Measurements from ENCODE around the gene BIRC5.

Gene BIRC5

DNA sequence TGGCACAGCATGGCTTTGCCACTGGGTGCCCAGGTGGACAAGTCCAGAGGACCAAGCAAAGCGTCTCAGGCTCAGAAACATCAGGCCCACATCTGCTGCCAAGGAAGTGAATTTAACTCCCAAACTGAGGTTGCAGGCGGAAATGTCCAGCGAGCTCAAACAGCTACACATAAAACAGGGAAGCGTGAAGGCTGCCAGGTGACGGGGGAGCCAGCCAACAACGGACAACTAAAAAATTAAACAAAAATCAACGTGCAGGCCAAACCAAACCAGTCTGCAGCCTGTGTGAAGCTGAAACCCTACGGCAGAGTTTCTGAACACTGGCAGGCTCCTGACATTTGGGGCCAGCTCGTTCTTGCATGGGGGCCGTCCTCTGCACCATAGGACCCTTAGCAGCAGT lies 29.7 kb upstream of the BIRC5 start:
- DNase-seq: no peak

DNA sequence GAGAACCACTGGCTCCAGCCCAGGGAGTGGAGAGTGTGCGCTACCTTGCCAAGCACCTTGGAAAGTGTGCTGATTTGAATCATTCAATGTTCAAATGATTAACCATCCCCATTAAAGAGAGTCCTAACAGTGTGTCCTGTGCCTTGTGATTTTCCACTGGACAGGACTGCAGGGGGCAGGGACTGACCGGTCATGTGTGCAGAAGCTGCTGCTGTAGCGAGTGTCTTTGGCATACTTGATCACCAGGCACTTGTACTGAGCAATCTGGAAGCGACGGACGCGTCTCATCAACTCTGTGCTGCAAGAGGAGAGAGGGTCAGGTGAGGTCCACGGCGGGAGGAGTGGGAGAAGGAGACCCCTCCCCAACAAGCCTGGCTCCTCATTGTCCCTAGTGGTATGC lies 29.2 kb upstream of the BIRC5 start:
- no peak for DNase-seq

DNA sequence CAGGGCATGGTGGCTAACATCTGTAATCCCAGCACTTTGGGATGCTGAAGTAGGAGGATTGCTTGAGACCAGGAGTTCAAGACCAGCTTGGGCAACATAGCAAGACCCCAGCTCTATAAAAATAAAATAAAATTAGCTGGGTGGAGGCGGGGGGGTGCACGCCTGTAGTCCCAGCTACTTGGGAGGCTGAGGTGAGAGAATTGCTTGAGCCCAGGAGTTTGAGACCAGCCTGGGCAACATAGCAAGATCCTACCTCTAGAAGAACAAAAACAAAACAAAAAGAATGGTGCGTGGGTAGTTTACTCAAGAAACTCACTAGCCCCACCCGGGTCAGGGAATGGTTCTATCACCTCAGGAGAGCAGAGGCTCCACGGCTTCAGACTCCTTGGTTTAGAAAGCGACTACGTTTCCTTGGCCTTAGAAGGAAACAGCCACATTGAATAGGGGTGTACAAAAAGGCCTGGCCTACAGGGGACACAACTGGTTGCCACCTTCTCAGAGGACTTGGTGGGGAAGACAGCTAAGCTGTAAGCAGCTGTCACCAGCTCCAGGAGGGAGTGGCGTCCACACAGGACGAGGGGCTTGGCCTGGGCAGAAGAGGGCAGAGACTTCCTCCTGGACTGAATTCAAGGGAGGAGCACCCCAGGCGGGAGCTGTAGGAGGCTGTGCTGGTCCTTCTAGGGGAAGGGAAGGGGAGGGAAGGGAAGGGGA lies 27.9 kb upstream of the BIRC5 start:
- DNase-seq: peak; percentile 67

DNA sequence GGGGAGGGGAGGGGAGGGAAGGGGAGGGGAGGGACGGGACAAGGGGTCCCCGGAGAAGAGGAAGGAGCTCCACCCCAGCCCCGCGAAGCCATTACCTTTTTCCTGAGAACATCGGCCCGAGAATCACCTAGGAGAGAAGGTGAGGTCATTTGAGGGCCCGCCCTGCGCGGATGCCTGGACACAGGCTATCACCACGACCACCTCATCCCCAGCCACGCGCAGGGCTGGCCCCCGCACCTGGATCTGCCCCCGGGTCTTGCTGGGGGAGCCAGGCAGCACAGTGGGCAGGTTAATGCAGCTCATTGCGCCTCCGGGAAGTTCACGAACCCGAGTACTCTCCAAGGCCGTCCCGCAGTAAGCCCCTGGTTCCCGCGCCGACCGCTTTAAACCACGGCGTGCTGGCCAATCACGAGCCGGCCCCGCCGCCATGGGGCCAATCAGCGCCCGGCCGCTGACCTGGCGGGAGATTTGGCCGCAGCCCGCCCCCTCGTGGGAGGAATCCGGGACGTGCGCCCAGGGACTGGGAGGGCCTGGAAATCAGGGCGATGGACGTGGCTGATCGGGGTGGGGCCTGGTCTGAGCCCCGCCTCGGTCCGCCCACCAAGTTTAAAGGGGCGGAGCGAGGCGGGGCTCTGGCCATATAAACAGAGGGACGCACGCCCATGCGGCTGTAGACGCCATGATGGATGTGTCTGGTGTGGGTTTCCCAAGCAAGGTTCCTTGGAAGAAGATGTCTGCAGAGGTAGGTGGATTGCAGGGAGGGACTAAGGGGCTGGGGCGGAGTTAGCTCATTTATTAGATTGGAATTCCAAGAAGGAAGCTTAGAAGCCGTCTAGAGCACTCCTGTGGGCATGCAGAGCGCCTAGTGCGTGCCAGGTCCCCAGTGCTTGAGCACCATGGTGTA lies 27.1 kb upstream of the BIRC5 start, which contains the start of the genes AFMID and TK1:
AFMID (plus strand) TSS at position 671 of the 904 bp plus-strand sequence; CDS start at position 680, 9 bp downstream.
TK1 (minus strand) TSS at position 361 of the 904 bp plus-strand sequence; CDS start at position 303, 58 bp downstream.
- DNase-seq: peak; percentile 95

DNA sequence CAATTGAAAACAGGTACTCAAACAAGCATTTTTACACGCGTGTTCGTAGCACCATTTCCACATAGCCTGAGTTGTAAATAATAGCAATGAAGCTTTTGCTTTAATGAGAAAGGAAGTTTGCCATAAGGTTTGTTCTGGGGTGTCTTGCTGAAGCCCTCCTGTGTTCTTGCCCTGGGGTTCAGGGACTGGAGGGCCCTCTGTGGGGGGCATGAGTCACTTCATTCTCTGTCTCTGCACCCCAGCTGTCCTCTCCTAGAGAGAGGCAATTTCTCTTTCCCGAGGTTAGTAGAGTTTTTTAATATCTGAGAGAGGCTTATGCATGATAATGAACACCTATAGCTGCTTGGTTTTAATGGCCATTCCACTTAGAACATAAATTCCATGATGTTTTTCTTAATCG lies 17.3 kb upstream of the BIRC5 start:
- no peak for DNase-seq

DNA sequence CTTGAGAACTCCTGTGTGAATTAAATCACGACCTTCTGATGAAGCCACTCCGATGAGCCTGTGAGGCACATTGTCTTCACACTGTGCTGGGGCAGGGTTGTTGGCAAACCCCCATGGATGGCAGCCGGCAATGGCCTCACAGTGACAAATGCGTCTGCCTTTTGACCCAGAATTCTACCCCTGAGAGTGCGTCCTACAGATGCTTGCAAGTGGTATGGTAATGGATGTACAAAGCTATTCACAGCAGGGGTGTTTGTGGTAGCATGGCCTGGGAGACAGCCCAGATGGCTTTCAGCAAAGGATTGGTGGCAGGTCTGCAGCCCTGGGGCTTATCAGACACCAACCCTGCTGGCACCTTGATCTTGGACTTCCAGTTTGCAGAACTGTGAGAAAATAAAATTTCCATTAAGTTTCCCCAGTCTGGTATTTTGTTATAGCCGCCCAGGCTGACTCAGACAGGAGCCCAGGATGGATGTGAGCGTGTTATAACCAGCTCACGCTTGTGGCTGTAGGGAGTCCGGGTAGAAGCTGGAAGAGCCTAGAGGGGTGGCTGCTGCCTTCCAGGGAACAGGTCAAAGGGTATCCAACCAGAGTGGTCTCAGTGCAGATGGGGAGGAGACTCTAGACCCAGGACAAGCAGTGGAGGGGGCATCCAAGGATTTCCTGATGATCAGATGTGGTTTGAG lies 16.8 kb upstream of the BIRC5 start:
- DNase-seq: peak; percentile 47

DNA sequence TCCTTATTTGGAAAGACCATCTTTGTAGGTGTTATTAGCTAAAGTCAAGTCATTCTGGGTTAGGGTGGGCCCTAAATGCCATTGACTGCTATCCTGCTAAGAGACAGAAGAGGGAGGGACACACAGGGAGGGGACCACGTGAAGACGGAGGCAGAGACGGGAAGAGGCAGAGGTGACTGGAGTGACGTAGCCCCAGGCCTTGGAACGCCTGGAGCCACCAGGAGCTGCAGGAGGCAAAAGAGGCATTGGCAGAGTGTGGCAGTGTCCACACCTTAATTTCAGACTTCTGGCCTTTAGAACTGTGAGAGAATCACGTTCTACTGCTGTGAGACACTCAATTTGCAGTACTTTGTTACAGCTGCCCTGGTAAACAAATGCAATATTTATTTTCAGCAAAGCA lies 13.6 kb upstream of the BIRC5 start:
- DNase-seq: no peak

DNA sequence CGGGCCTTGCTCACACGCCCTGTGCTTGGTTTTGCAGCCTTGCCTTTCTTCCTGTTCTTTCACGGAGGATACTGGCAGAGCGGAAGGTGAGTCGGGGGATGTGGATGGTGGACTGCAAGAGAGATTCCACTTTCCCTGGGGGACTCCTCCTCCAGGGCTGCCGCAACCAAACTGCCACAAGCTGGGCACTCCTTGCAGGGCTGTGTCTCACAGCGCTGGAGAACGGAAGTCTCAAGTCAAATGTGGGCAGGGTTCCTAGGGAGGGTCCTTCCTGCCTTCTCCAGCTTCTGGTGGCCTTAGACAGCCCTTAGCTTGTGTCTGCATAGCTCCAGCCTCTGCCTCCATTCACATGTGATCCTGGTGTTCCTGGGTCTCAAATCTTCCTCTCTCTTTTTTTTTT lies 11.4 kb upstream of the BIRC5 start:
- no peak for DNase-seq

DNA sequence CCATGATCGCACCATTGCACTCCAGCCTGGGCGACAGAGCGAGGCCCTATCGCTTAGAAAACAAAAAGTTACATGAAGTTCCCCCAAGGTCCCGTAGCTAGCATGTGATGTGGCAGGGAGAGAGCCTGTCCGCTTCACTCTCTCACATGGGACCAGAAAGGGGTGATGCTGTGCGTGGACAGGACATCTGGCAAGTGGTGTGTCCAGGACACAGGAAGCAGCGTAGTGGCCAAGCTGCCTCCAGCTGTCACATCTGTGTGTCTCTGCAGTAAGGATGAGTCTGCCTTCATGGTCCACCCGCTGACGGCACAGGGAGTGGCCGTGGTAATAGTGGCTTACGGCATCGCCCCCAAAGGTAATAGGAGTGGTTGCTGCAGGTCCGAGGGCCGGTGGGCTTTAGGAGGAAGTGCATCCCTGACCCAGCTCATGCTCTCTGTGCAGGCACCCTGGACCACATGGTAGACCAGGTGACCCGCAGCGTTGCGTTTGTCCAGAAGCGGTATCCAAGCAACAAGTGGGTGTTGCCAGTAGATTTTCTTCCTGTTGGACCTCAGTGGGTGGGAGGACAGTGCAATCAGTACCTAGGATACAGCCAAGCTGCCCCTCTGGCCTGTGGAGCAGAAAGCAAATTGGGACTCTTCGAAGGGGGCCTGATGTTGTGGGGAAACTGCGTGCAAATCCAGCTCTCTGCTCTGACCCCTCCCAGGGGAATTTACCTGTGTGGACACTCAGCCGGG lies 9.5 kb upstream of the BIRC5 start:
- DNase-seq: no peak

DNA sequence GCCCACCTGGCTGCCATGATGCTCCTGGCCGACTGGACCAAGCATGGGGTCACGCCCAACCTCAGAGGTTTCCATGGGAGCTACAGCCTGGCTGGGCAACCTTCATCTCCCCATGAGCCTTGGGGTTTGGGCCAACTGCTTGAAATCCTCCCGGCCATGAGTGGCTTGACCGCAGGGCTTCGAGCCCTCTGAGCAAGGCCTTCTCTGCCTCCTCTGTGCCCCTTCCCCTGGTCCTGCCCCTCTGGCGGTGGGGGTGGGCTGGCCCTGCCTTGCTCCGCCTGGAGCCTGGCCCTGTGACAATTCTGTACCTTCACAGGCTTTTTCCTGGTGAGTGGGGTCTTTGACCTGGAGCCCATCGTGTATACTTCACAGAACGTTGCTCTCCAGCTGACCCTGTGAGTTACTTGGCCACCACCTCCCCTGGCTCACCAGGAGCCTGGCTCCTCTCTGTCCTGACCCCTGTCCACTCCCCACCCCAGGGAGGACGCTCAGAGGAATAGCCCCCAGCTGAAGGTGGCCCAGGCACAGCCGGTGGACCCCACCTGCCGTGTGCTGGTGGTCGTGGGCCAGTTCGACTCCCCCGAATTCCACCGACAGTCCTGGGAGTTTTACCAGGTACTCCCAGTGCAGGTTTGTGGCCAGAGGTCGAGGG lies 8.8 kb upstream of the BIRC5 start:
- no peak for DNase-seq

DNA sequence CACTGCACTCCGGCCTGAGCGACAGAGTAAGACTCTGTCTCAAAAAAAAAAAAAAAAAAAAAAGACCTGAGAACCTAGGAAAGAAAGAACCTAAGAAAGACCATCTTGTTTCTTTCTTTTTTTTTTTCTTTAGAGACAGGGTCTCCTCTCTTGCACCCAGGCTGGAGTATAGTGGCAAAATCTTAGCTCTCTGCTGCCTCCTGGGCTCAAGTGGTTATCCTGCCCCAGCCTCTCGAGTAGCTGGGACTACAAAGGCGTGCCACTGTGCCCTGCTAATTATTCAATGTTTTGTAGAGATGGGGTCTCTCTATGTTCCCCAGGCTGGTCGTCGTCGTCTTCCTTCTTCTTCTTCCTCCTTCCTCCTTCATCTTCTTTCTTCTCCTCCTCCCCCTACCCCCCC lies 7.8 kb upstream of the BIRC5 start:
- DNase-seq: no peak

DNA sequence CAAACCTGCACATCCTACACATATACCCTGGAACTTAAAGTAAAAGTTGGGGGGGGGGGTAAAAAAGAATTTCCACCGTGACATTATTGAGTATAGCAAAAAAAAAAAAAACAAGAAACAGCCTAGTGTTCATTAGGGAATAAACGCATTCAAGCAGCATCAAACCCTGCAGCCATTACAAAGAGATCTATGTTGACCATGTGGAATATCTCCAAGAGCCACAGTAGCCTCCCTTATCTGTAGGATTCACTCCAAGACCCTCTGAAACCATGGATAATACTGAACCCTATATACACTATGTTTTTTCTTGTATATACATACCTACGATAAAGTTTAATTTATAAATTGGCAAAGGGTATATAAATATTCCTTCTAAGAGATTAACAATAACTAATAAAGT lies 5.6 kb upstream of the BIRC5 start:
- DNase-seq: no peak

DNA sequence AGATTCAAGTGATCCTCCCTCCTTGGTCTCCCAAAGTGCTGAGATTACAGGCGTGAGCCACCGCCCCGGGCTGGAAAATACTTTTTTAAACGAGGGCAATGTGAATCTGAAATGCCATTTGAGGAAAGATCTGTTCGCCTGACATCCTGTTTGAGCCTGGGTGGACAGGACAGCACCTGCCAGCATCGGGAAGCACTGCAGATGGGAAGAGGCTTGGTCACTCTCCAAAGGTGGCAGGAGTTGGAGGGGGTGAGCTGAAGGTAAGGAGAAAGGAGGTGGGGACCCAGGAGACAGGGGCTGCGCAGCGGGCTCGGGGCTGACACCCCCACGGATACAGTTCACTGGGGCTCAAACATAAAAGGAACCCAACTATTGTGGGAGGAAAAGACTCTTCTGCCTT lies 3.9 kb upstream of the BIRC5 start:
- DNase-seq: no peak

DNA sequence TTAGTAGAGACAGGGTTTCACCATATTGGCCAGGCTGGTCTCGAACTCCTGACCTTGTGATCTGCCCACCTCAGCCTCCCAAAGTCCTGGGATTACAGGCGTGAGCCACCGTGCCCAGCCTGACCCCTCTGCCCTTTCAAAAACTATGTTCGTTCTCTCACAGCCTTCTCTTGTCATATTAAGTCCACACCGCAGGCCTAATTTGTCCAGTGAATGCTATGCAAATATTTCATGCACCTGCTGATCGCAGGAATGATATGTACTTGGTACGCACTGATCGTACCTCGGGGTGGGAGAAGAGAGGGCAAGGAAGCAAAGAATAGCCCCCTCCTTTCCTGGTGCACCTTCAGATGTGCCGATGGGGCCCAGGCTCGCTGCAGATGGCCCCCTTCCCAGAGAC lies 3.0 kb upstream of the BIRC5 start:
- no peak for DNase-seq

DNA sequence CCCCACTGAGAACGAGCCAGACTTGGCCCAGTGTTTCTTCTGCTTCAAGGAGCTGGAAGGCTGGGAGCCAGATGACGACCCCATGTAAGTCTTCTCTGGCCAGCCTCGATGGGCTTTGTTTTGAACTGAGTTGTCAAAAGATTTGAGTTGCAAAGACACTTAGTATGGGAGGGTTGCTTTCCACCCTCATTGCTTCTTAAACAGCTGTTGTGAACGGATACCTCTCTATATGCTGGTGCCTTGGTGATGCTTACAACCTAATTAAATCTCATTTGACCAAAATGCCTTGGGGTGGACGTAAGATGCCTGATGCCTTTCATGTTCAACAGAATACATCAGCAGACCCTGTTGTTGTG lies 631 bp downstream of the BIRC5 start:
- DNase-seq: no peak

DNA sequence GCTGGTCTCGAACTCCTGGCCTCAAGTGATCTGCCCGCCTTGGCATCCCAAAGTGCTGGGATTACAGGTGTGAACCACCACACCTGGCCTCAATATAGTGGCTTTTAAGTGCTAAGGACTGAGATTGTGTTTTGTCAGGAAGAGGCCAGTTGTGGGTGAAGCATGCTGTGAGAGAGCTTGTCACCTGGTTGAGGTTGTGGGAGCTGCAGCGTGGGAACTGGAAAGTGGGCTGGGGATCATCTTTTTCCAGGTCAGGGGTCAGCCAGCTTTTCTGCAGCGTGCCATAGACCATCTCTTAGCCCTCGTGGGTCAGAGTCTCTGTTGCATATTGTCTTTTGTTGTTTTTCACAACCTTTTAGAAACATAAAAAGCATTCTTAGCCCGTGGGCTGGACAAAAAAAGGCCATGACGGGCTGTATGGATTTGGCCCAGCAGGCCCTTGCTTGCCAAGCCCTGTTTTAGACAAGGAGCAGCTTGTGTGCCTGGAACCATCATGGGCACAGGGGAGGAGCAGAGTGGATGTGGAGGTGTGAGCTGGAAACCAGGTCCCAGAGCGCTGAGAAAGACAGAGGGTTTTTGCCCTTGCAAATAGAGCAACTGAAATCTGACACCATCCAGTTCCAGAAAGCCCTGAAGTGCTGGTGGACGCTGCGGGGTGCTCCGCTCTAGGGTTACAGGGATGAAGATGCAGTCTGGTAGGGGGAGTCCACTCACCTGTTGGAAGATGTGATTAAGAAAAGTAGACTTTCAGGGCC lies 5.5 kb downstream of the BIRC5 start:
- DNase-seq: no peak

DNA sequence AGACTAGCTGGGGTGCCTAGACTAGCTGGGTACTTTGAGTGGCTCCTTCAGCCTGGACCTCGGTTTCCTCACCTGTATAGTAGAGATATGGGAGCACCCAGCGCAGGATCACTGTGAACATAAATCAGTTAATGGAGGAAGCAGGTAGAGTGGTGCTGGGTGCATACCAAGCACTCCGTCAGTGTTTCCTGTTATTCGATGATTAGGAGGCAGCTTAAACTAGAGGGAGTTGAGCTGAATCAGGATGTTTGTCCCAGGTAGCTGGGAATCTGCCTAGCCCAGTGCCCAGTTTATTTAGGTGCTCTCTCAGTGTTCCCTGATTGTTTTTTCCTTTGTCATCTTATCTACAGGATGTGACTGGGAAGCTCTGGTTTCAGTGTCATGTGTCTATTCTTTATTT lies 9.0 kb downstream of the BIRC5 start:
- no peak for DNase-seq

DNA sequence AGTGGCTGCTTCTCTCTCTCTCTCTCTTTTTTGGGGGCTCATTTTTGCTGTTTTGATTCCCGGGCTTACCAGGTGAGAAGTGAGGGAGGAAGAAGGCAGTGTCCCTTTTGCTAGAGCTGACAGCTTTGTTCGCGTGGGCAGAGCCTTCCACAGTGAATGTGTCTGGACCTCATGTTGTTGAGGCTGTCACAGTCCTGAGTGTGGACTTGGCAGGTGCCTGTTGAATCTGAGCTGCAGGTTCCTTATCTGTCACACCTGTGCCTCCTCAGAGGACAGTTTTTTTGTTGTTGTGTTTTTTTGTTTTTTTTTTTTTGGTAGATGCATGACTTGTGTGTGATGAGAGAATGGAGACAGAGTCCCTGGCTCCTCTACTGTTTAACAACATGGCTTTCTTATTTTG lies 9.7 kb downstream of the BIRC5 start:
- no peak for DNase-seq

DNA sequence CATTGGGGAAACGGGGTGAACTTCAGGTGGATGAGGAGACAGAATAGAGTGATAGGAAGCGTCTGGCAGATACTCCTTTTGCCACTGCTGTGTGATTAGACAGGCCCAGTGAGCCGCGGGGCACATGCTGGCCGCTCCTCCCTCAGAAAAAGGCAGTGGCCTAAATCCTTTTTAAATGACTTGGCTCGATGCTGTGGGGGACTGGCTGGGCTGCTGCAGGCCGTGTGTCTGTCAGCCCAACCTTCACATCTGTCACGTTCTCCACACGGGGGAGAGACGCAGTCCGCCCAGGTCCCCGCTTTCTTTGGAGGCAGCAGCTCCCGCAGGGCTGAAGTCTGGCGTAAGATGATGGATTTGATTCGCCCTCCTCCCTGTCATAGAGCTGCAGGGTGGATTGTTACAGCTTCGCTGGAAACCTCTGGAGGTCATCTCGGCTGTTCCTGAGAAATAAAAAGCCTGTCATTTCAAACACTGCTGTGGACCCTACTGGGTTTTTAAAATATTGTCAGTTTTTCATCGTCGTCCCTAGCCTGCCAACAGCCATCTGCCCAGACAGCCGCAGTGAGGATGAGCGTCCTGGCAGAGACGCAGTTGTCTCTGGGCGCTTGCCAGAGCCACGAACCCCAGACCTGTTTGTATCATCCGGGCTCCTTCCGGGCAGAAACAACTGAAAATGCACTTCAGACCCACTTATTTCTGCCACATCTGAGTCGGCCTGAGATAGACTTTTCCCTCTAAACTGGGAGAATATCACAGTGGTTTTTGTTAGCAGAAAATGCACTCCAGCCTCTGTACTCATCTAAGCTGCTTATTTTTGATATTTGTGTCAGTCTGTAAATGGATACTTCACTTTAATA lies 10.4 kb downstream of the BIRC5 start:
- DNase-seq: no peak

Measured in fibroblast of skin of back (primary cell).